ENCODE results near the gene MTCH1. TPM values are rescaled to one million over a fixed set of nuclear protein-coding genes. Genes with fewer than 3 reads are reported as not detected.

MTCH1 gene
- total and polyA plus RNA-seq, 9 of the 15 experiments (the other 6 are each of a cell fraction or from before 2014, with no cell fraction given): 7.9 to 161 (median 118) TPM

DNA sequence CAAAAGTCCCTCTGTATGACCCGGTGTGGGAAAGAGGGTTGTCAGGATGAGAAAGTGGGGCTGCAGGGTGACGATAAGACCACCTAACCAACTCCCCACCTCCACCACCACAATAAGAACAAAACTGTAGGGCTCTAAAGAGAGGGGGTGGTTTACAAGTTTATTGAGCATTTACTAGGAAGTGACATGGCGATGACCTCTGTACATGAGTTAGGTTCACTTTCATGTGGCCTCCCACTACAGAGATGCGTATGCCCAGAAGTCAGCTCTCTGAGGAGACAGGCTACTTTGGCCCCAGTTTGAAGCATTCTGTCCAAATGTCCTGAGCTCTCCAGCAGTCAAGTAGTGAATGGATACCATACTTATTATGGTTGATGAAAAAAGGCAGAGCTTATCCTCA, 60.2 kb downstream of the MTCH1 start:
- H3K79me2 ChIP-seq (ENCODE audit: control insufficient read depth, insufficient read depth, low read length): no peaks in the 10 kb centered on the region
- TF ChIP-seq POLR2A (conservative IDR thresholded peaks at IDR 0.05) (peak; percentile 11; the same call in 1 of the 2 replicates), NELFE (IDR thresholded peaks at IDR 0.05; ENCODE audit: insufficient read depth, insufficient read length) (no peak)
- TF ChIP-seq, protein P1, sequence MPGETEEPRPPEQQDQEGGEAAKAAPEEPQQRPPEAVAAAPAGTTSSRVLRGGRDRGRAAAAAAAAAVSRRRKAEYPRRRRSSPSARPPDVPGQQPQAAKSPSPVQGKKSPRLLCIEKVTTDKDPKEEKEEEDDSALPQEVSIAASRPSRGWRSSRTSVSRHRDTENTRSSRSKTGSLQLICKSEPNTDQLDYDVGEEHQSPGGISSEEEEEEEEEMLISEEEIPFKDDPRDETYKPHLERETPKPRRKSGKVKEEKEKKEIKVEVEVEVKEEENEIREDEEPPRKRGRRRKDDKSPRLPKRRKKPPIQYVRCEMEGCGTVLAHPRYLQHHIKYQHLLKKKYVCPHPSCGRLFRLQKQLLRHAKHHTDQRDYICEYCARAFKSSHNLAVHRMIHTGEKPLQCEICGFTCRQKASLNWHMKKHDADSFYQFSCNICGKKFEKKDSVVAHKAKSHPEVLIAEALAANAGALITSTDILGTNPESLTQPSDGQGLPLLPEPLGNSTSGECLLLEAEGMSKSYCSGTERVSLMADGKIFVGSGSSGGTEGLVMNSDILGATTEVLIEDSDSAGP (CRISPR knock-in tag; IDR thresholded peaks at IDR 0.05): no peak
- FAIRE-seq (no peak), DNase-seq (ENCODE audit: extremely low read depth in 1 of 4, low spot score in 3 of 4) (no peak), ATAC-seq (no peak)
- H4K20me1 ChIP-seq (replicated peaks; ENCODE audit: control insufficient read depth, insufficient read depth, low read length): peaks cover 12% of the 10 kb centered on the region; the same call in 1 of the 2 replicates
- TSS peak; percentile 18 for BruUV-seq (replicated peaks)
- H3K9me1 ChIP-seq (ENCODE audit: control insufficient read depth, insufficient read depth, low read length): no peaks in the 10 kb centered on the region
- H3K4me1 ChIP-seq (replicated peaks in 1 of 2; ENCODE audit: control insufficient read depth in 2 of 2, insufficient read depth in 2 of 2, low read length in 2 of 2): peaks cover 0 to 7% of the 10 kb centered on the region in 2 experiments; a peak in 2 of 5 replicates
- 93% methylated on average over 4 of the region's 4 CpGs for WGBS (ENCODE audit: insufficient coverage, low coverage, missing lambda C conversion rate)
- H3K27ac ChIP-seq (ENCODE audit: extremely low read depth, low read depth, low read length): no peak overlapping the region
- ChIA-PET CTCF (ENCODE audit: low intra/inter-chr PET ratio) (no interaction called here), POLR2A (interaction anchor here (0.9 to 2.8 kb wide), 2 partner anchors 10 to 52 kb away, joined by 3 to 10 read pairs; no protein-coding TSS in a partner anchor)
- no peak overlapping the region for H3K4me3 ChIP-seq
- H3K4me2 ChIP-seq (ENCODE audit: insufficient read depth, low read length): no peak overlapping the region
- H2AFZ ChIP-seq (ENCODE audit: low read depth, low read length): no peak overlapping the region
- H3K9me3 ChIP-seq (replicated peaks; ENCODE audit: control insufficient read depth, insufficient read depth, low read depth, low read length): no peaks in the 10 kb centered on the region
- peaks cover 41% of the 10 kb centered on the region for H3K36me3 ChIP-seq (ENCODE audit: control insufficient read depth, insufficient read depth, low read length)
- intact Hi-C loops (cut with micrococcal nuclease): no loop called here
- peaks cover 2 to 7% of the 10 kb centered on the region in 2 experiments; a peak in 2 of 5 replicates for H3K27me3 ChIP-seq (ENCODE audit: control insufficient read depth in 2 of 2, insufficient read depth in 2 of 2, low read length in 2 of 2)
- in situ Hi-C loops (cut with MboI): no loop called here
- H3K9ac ChIP-seq (ENCODE audit: insufficient read depth in 1 of 2, low read depth in 2 of 2, low read length in 2 of 2): no peak overlapping the region; a peak in 1 of 4 replicates

GRCh38 chr6:36924778-36925374, 61.1 kb downstream of the MTCH1 start:
- peaks cover 50% of the 10 kb centered on the region for H3K36me3 ChIP-seq (ENCODE audit: control insufficient read depth, insufficient read depth, low read length)
- ChIA-PET POLR2A (no interaction called here), CTCF (ENCODE audit: low intra/inter-chr PET ratio) (no interaction called here)
- intact Hi-C loops (cut with micrococcal nuclease): no loop called here
- H3K79me2 ChIP-seq (ENCODE audit: control insufficient read depth, insufficient read depth, low read length): no peaks in the 10 kb centered on the region
- BruUV-seq (replicated peaks): no TSS peak
- H3K4me3 ChIP-seq: no peak overlapping the region
- ATAC-seq (no peak), DNase-seq (ENCODE audit: extremely low read depth in 1 of 4, low spot score in 3 of 4) (no peak), FAIRE-seq (no peak)
- no peaks in the 10 kb centered on the region for H3K9me3 ChIP-seq (replicated peaks; ENCODE audit: control insufficient read depth, insufficient read depth, low read depth, low read length)
- no peak overlapping the region for H3K4me2 ChIP-seq (ENCODE audit: insufficient read depth, low read length)
- no peaks in the 10 kb centered on the region for H3K27me3 ChIP-seq (ENCODE audit: control insufficient read depth in 2 of 2, insufficient read depth in 2 of 2, low read length in 2 of 2)
- H4K20me1 ChIP-seq (replicated peaks; ENCODE audit: control insufficient read depth, insufficient read depth, low read length): peaks cover 6% of the 10 kb centered on the region; the same call in 1 of the 2 replicates
- WGBS (ENCODE audit: insufficient coverage, low coverage, missing lambda C conversion rate): 72% methylated on average over 5 of the region's 5 CpGs
- no peak for TF ChIP-seq ZNF253 (CRISPR knock-in tag; conservative IDR thresholded peaks at IDR 0.05)
- TF ChIP-seq BCL6 (CRISPR knock-in tag; IDR thresholded peaks at IDR 0.05): no peak
- TF ChIP-seq ID3 (CRISPR knock-in tag; IDR thresholded peaks at IDR 0.05): no peak
- no peak for TF ChIP-seq ID3 (tag; IDR thresholded peaks at IDR 0.05)
- TF ChIP-seq LCOR (CRISPR knock-in tag; IDR thresholded peaks at IDR 0.05): no peak
- TF ChIP-seq ZNF77 (CRISPR knock-in tag; IDR thresholded peaks at IDR 0.05): no peak
- no peak overlapping the region for H3K27ac ChIP-seq (ENCODE audit: extremely low read depth, low read depth, low read length)
- no peak overlapping the region for H3K9ac ChIP-seq (ENCODE audit: insufficient read depth in 1 of 2, low read depth in 2 of 2, low read length in 2 of 2)
- H3K4me1 ChIP-seq (replicated peaks in 1 of 2; ENCODE audit: control insufficient read depth in 2 of 2, insufficient read depth in 2 of 2, low read length in 2 of 2): peaks cover 0 to 7% of the 10 kb centered on the region in 2 experiments; a peak in 2 of 5 replicates
- no peaks in the 10 kb centered on the region for H3K9me1 ChIP-seq (ENCODE audit: control insufficient read depth, insufficient read depth, low read length)
- in situ Hi-C loops (cut with MboI): no loop called here
- H2AFZ ChIP-seq (ENCODE audit: low read depth, low read length): no peak overlapping the region
